ENCODE measurements around the gene PIK3R5.

Gene PIK3R5

GRCh38 chr17:8849311-8850041, 116.0 kb downstream of the PIK3R5 start:
- DNase-seq: no peak

GRCh38 chr17:8847891-8848290, 117.6 kb downstream of the PIK3R5 start:
- DNase-seq: no peak

GRCh38 chr17:8846768-8847211, 118.7 kb downstream of the PIK3R5 start:
- peak; percentile 78 for DNase-seq

GRCh38 chr17:8844229-8845218, 121.0 kb downstream of the PIK3R5 start:
- DNase-seq: no peak

GRCh38 chr17:8843344-8843743, 122.2 kb downstream of the PIK3R5 start:
- no peak for DNase-seq

- no peak for DNase-seq
Measured at GRCh38 chr17:8841844-8842243, 123.7 kb downstream of the PIK3R5 start.

GRCh38 chr17:8839410-8839935, 126.0 kb downstream of the PIK3R5 start:
- no peak for DNase-seq

- no peak for DNase-seq
Measured at GRCh38 chr17:8838551-8839095, 126.9 kb downstream of the PIK3R5 start.

GRCh38 chr17:8837563-8838075, 127.9 kb downstream of the PIK3R5 start:
- no peak for DNase-seq

- no peak for DNase-seq
Measured at GRCh38 chr17:8836821-8837562, 128.5 kb downstream of the PIK3R5 start.

GRCh38 chr17:8835631-8836364, 129.7 kb downstream of the PIK3R5 start:
- no peak for DNase-seq

GRCh38 chr17:8835106-8835505, 130.4 kb downstream of the PIK3R5 start:
- DNase-seq: no peak

- DNase-seq: peak; percentile 89
Measured at GRCh38 chr17:8832711-8833352, 132.7 kb downstream of the PIK3R5 start.

- no peak for DNase-seq
Measured at GRCh38 chr17:8831234-8831849, 134.2 kb downstream of the PIK3R5 start.

GRCh38 chr17:8830141-8830540, 135.4 kb downstream of the PIK3R5 start:
- DNase-seq: no peak

- DNase-seq: no peak
Measured at GRCh38 chr17:8829036-8829941, 136.2 kb downstream of the PIK3R5 start.
